HL-60 (cell line): ENCODE data around the gene FANCC.
"Not testable (repeated sequence)": the region's sequence is repeated elsewhere in the genome, so short reads cannot be mapped to it uniquely, and the experiment has no call there.

Experiments
- DNase-seq, 2 experiments: peaks; one replicate each; pipeline ENCODE4 v3.0.0-alpha.2; 2010 to 2020; ENCODE audit warnings: low read depth in 1 of 2, low spot score in 1 of 2
- H3K27ac ChIP-seq: fragments of 250-450 bp; sonication (Bioruptor Pico); replicated peaks from 2 replicates; pipeline ENCODE4 v1.5.1; 2020; ENCODE audit warnings: mild to moderate bottlenecking, moderate library complexity
- H3K27me3 ChIP-seq: fragments of 250-450 bp; sonication (Bioruptor Pico); 2 replicates; pipeline ENCODE4 v1.5.1; 2021; ENCODE audit warnings: mild to moderate bottlenecking, moderate library complexity; ENCODE audit not compliant: insufficient read depth, poor library complexity, severe bottlenecking
- H3K4me3 ChIP-seq: replicated peaks from 2 replicates; pipeline ENCODE4 v1.5.1; 2011; ENCODE audit warnings: mild to moderate bottlenecking, control low read depth, low read length; ENCODE audit not compliant: insufficient read depth
- CTCF ChIP-seq: IDR thresholded peaks from one replicate; pipeline ENCODE4 v1.5.1; 2011; ENCODE audit warnings: low read length, control low read depth, inconsistent platforms; ENCODE audit not compliant: insufficient read depth
- GABPA ChIP-seq: IDR thresholded peaks from 2 replicates; pipeline ENCODE4 v1.6.1; 2012; ENCODE audit warnings: low read depth
- POLR2AphosphoS5 ChIP-seq: IDR thresholded peaks from 2 replicates; pipeline ENCODE4 v1.6.1; 2012; ENCODE audit warnings: low read depth
- REST ChIP-seq: IDR thresholded peaks from 2 replicates; pipeline ENCODE4 v1.6.1; 2012; ENCODE audit warnings: low read depth; ENCODE audit not compliant: insufficient replicate concordance
- SPI1 ChIP-seq: IDR thresholded peaks from 2 replicates; pipeline ENCODE4 v1.6.1; 2012; ENCODE audit warnings: low read depth, mild to moderate bottlenecking, borderline replicate concordance

Gene FANCC

GRCh38 chr9:95332860-95333259, 15.4 kb upstream of the FANCC start:
- Histone ChIP-seq H3K27ac (no peak overlapping the region), H3K4me3 (no peak overlapping the region), H3K27me3 (no peaks in the 10 kb centered on the region)
- TF ChIP-seq GABPA: no peak
- no peak for TF ChIP-seq CTCF
- no peak for TF ChIP-seq SPI1
- no peak for TF ChIP-seq POLR2AphosphoS5
- no peak for TF ChIP-seq REST
- no peak for DNase-seq

GRCh38 chr9:95330720-95331404, 13.4 kb upstream of the FANCC start:
- no peak overlapping the region for H3K4me3 ChIP-seq
- TF ChIP-seq CTCF (no peak), POLR2AphosphoS5 (no peak), SPI1 (no peak), REST (no peak), GABPA (no peak)
- no peak overlapping the region for H3K27ac ChIP-seq
- H3K27me3 ChIP-seq: no peaks in the 10 kb centered on the region
- DNase-seq: no peak

- not testable (repeated sequence) for H3K4me3 ChIP-seq, H3K27ac ChIP-seq, H3K27me3 ChIP-seq, DNase-seq
These were observed 11.6 kb upstream of the FANCC start for GRCh38 chr9:95329061-95329460.

- Histone ChIP-seq H3K27me3 (no peaks in the 10 kb centered on the region), H3K27ac (no peak overlapping the region), H3K4me3 (no peak overlapping the region)
- TF ChIP-seq GABPA (no peak), POLR2AphosphoS5 (no peak), CTCF (no peak), SPI1 (no peak), REST (no peak)
- DNase-seq: no peak
These were observed 9.8 kb upstream of the FANCC start for GRCh38 chr9:95327239-95327865.
